ENCODE data around the gene CERS3.

CERS3 gene

DNA sequence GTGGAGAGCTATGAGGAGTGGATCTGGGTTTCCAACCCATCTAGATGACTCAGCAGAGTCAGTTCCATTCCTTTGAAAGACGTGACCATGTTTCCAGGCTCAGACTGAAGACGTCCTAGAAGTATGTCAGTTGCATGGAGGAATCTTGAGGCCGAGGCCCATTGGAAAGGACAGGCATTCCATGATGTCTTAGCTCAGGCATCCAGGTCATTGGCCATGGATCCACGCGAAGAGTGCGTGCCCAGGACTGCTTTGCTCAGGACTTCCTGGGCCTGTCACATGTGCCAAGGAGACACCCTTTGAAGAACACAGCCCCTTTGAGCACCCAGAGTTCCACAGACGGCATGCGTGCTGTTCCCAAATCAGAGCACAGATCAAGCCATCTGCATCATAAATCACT, 94.7 kb downstream of the CERS3 start:
- no peak for TF ChIP-seq EZH2phosphoT487 (IDR thresholded peaks at IDR 0.05; ENCODE audit: borderline replicate concordance)
- TF ChIP-seq, protein P1, sequence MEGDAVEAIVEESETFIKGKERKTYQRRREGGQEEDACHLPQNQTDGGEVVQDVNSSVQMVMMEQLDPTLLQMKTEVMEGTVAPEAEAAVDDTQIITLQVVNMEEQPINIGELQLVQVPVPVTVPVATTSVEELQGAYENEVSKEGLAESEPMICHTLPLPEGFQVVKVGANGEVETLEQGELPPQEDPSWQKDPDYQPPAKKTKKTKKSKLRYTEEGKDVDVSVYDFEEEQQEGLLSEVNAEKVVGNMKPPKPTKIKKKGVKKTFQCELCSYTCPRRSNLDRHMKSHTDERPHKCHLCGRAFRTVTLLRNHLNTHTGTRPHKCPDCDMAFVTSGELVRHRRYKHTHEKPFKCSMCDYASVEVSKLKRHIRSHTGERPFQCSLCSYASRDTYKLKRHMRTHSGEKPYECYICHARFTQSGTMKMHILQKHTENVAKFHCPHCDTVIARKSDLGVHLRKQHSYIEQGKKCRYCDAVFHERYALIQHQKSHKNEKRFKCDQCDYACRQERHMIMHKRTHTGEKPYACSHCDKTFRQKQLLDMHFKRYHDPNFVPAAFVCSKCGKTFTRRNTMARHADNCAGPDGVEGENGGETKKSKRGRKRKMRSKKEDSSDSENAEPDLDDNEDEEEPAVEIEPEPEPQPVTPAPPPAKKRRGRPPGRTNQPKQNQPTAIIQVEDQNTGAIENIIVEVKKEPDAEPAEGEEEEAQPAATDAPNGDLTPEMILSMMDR (conservative IDR thresholded peaks at IDR 0.05; ENCODE audit: low read length) = no peak

GRCh38 chr15:100433304-100433703, 95.4 kb downstream of the CERS3 start:
- H3F3A ChIP-seq (ENCODE audit: low read depth) = no peaks in the 10 kb centered on the region
- H3K27me3 ChIP-seq (ENCODE audit: insufficient read depth, low read length, poor library complexity, severe bottlenecking) = no peaks in the 10 kb centered on the region
- H3K9ac ChIP-seq (ENCODE audit: low read depth, low read length, poor library complexity, severe bottlenecking) = no peak overlapping the region
- no peaks in the 10 kb centered on the region for H3K36me3 ChIP-seq (ENCODE audit: insufficient read depth, low read length)
- H3K4me2 ChIP-seq (ENCODE audit: low read depth, low read length, poor library complexity, severe bottlenecking) = no peak overlapping the region
- no peaks in the 10 kb centered on the region for H3K79me2 ChIP-seq (ENCODE audit: insufficient read depth, low read length)
- no peaks in the 10 kb centered on the region for H3K9me2 ChIP-seq (replicated peaks; ENCODE audit: low read depth, low read length)
- no peak overlapping the region for H3K4me3 ChIP-seq (ENCODE audit: low read length, poor library complexity, severe bottlenecking)
- no peaks in the 10 kb centered on the region for H4K20me1 ChIP-seq (ENCODE audit: insufficient read depth, low read length, poor library complexity, severe bottlenecking)
- H2AFZ ChIP-seq (ENCODE audit: low read length) = no peak overlapping the region
- H3K9me3 ChIP-seq (ENCODE audit: insufficient read depth, low read depth, low read length) = no peaks in the 10 kb centered on the region
- peaks cover 20% of the 10 kb centered on the region for H3K4me1 ChIP-seq (ENCODE audit: insufficient read depth, low read length, poor library complexity, severe bottlenecking)
- TF ChIP-seq EZH2phosphoT487 (IDR thresholded peaks at IDR 0.05; ENCODE audit: borderline replicate concordance) = no peak
- TF ChIP-seq, protein P1 (conservative IDR thresholded peaks at IDR 0.05; ENCODE audit: low read length) = 0 out of 2 replicates have a peak, but pooled peaks have one; percentile 17

More for the DNA sequence above, 94.7 kb downstream of the CERS3 start:
- Histone ChIP-seq H3K4me3 (ENCODE audit: low read length, poor library complexity, severe bottlenecking) (no peak overlapping the region), H3K9me3 (ENCODE audit: insufficient read depth, low read depth, low read length) (no peaks in the 10 kb centered on the region), H3F3A (ENCODE audit: low read depth) (no peaks in the 10 kb centered on the region), H2AFZ (ENCODE audit: low read length) (no peak overlapping the region), H3K36me3 (ENCODE audit: insufficient read depth, low read length) (no peaks in the 10 kb centered on the region), H4K20me1 (ENCODE audit: insufficient read depth, low read length, poor library complexity, severe bottlenecking) (no peaks in the 10 kb centered on the region), H3K9me2 (replicated peaks; ENCODE audit: low read depth, low read length) (no peaks in the 10 kb centered on the region), H3K9ac (ENCODE audit: low read depth, low read length, poor library complexity, severe bottlenecking) (no peak overlapping the region), H3K27me3 (ENCODE audit: insufficient read depth, low read length, poor library complexity, severe bottlenecking) (no peaks in the 10 kb centered on the region), H3K4me2 (ENCODE audit: low read depth, low read length, poor library complexity, severe bottlenecking) (no peak overlapping the region), H3K79me2 (ENCODE audit: insufficient read depth, low read length) (no peaks in the 10 kb centered on the region), H3K4me1 (ENCODE audit: insufficient read depth, low read length, poor library complexity, severe bottlenecking) (peaks cover 24% of the 10 kb centered on the region)

DNA sequence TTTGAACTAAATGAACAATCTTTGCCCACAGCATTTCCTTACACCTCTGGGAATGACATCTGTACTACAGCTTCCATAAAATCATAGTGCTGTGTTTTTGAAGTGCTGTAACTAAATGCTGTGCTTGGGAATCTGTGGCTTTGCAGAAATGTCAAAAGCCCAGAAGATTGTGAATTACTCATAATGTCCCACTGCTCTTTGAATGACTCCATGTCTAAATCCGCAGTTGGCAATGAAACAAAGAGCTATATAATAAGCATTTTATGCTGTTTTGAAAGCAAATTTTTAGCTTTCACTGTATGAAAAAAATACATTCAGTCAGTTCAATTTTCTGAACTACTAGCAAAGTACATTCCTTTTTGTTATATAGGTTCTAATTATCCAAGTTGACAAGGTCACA, 98.3 kb downstream of the CERS3 start:
- H3K4me2 ChIP-seq (ENCODE audit: low read depth, low read length, poor library complexity, severe bottlenecking) = no peak overlapping the region
- no peaks in the 10 kb centered on the region for H4K20me1 ChIP-seq (ENCODE audit: insufficient read depth, low read length, poor library complexity, severe bottlenecking)
- no peak for TF ChIP-seq EZH2phosphoT487 (IDR thresholded peaks at IDR 0.05; ENCODE audit: borderline replicate concordance)
- TF ChIP-seq, protein P1 (conservative IDR thresholded peaks at IDR 0.05; ENCODE audit: low read length) = no peak
- H3K79me2 ChIP-seq (ENCODE audit: insufficient read depth, low read length) = no peaks in the 10 kb centered on the region
- H2AFZ ChIP-seq (ENCODE audit: low read length) = no peak overlapping the region
- H3K9me3 ChIP-seq (ENCODE audit: insufficient read depth, low read depth, low read length) = 0 out of 2 replicates have a peak, but pooled peaks cover 1% of the 10 kb centered on the region
- no peaks in the 10 kb centered on the region for H3K36me3 ChIP-seq (ENCODE audit: insufficient read depth, low read length)
- no peak overlapping the region for H3K4me3 ChIP-seq (ENCODE audit: low read length, poor library complexity, severe bottlenecking)
- no peaks in the 10 kb centered on the region for H3K9me2 ChIP-seq (replicated peaks; ENCODE audit: low read depth, low read length)
- H3F3A ChIP-seq (ENCODE audit: low read depth) = no peaks in the 10 kb centered on the region
- no peaks in the 10 kb centered on the region for H3K27me3 ChIP-seq (ENCODE audit: insufficient read depth, low read length, poor library complexity, severe bottlenecking)
- H3K9ac ChIP-seq (ENCODE audit: low read depth, low read length, poor library complexity, severe bottlenecking) = no peak overlapping the region
- peaks cover 20% of the 10 kb centered on the region for H3K4me1 ChIP-seq (ENCODE audit: insufficient read depth, low read length, poor library complexity, severe bottlenecking)
